Left ventricle myocardium superior (tissue), 1 donor: ENCODE measurements around the gene ESRRG. TPM values are rescaled to one million over a fixed set of nuclear protein-coding genes. Genes with fewer than 3 reads are reported as not detected.
A peak's percentile ranks its signal among the peaks of the same experiment; 100 is the strongest.
"Not testable (repeated sequence)": the region's sequence is repeated elsewhere in the genome, so short reads cannot be mapped to it uniquely, and the experiment has no call there.

Source experiments
- ATAC-seq: fragments of 200-7000 bp; cut with Tn5 transposase; one replicate; pipeline ENCODE4 v1.9.1; 2020; ENCODE audit warnings: mild to moderate bottlenecking, moderate library complexity
- DNase-seq: peaks from one replicate; pipeline ENCODE4 v3.0.0-alpha.2; 2020
- intact Hi-C: fragments of 100-400 bp; cut with micrococcal nuclease; formaldehyde crosslinking; loops from one replicate; pipeline ENCODE4 v1.11.0; 2022
- total RNA-seq: library from RNA; stranded (reverse); fragmentation: NEBNext Ultra II Directional; extraction: Animal tissue kit (Norgen Biotek cat#: 25700); gene quantifications from one replicate; pipeline ENCODE4 v1.2.1, GENCODE V29; 2021
- donor health status: DM: no; HTN: yes; CAD: no; lungs with severe emphysema.

ESRRG gene
- total RNA-seq, 1 donor from 2014 or later, result 51.5 TPM

DNA sequence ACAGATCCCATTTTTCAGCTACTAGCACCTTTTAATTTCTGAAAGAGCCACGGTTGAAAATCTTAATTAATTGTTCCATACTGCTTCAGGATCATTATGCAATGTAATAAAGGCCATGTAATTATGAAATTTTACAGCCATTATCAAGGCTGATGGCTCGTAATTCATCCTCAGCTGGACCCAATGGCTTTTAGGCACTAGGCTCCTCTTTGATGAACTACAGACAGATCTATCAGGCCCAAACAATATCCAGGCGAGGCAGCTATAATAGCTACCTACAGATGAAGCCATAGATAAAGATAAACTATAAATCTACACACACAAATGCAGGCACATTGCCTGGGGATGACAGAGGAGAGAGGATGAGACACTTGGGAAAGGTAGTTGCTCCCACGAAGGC, 189.5 kb downstream of the ESRRG start:
- intact Hi-C loops, result no loop called here
- DNase-seq (no peak), ATAC-seq (no peak)

- intact Hi-C loops, result no loop called here
- no peak for ATAC-seq
- no peak for DNase-seq
Measured at GRCh38 chr1:216532251-216532798, 190.9 kb downstream of the ESRRG start.

DNA sequence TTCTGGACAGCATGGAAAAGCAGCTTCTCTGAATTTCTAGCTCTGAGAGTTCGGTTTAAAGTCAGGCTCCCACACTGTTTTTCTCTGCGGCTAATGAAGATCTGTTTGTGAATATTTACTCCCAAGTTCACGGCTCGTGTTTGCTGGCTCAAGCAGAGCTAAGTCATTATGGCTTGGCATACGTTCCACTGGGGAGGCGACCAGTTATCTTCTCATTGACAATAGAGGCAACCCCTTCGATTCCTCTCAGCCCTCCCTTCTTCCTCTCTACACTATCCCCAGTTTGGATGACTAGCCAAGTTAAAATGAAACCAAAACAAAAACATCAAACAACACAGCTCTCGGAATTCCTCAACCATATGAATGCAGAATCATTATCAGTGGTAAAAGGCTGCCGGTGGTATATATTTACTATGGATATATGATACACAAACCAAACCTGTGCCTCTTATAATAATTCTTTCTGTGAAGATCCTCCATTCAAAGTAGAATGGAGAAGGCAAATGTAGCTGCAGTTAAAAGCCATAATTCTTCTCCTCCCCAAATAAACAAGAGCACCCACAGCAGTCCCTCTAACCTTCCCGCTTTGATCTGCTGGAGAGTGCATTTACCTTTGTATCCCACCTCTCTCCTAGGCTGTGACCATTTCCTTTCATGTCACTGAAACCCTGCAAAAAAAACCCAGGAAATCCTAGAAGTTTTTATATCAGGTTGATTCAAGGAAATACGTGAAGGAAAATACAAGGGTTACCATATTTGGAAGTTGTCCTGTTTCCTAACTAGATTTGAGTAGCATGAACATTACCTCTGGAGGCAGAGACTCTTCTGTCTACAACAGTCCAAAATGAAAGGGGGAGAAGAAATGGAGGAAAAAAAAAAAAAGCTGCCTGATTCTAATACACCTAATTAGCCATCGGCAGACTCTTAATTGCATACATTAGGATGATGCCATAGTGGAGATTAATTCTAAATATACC, 191.7 kb downstream of the ESRRG start:
- peak; percentile 70 for ATAC-seq
- DNase-seq, result no peak
- intact Hi-C loops, result no loop called here

GRCh38 chr1:216529851-216530250, 193.4 kb downstream of the ESRRG start:
- ATAC-seq, intact Hi-C loops, DNase-seq: not testable (repeated sequence)

GRCh38 chr1:216528816-216529215, 194.4 kb downstream of the ESRRG start:
- ATAC-seq, result no peak
- intact Hi-C loops, result no loop called here

GRCh38 chr1:216523449-216524190, 199.6 kb downstream of the ESRRG start:
- DNase-seq (no peak), ATAC-seq (no peak)
- intact Hi-C loops, result no loop called here

More at GRCh38 chr1:216528816-216529215, 194.4 kb downstream of the ESRRG start:
- no peak for DNase-seq

- ATAC-seq (no peak), DNase-seq (no peak)
- intact Hi-C loops, result no loop called here
Measured at GRCh38 chr1:216523043-216523442, 200.2 kb downstream of the ESRRG start.

GRCh38 chr1:216521477-216521876, 201.8 kb downstream of the ESRRG start:
- intact Hi-C loops, result no loop called here
- DNase-seq, result no peak
- no peak for ATAC-seq

DNA sequence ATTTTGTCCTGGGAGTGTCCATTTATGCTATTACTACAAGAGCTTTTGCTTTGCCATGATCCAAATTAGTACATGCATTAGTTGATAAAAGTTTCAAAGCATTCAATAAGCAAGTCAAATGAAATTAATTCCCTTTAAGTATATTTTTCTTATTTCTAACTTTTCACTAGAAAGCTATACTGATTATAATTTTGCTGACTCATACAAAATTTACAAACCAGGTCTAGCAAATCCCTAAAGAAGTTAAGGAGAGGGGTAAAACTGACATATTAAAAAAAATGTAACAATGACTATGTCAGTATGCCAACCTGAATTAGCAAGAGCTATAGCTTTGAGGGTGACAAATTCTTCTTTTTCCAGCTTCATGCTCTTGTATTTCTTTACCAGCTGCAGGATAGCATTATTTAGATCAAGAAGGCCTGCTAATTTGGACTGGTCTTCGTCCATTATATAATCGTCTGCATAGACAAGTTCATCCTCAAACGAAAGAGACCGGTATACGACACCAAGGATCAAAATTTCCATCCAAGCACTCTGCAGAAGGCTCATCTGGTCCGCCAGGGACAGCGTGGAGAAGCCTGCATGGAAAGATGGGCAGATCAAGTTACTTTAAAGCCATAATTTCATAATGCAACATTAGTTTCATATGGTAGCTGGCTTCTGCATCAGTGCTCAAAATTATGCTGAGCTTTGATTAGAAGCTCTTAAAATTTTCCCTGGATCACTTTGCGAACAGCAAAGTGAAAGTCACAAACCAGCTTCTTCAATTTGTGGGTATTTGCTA, 204.2 kb downstream of the ESRRG start:
- DNase-seq, result no peak
- intact Hi-C loops, result no loop called here
- ATAC-seq, result no peak

- intact Hi-C loops, result no loop called here
- ATAC-seq (no peak), DNase-seq (no peak)
Measured at GRCh38 chr1:216502528-216503162, 220.6 kb downstream of the ESRRG start.

DNA sequence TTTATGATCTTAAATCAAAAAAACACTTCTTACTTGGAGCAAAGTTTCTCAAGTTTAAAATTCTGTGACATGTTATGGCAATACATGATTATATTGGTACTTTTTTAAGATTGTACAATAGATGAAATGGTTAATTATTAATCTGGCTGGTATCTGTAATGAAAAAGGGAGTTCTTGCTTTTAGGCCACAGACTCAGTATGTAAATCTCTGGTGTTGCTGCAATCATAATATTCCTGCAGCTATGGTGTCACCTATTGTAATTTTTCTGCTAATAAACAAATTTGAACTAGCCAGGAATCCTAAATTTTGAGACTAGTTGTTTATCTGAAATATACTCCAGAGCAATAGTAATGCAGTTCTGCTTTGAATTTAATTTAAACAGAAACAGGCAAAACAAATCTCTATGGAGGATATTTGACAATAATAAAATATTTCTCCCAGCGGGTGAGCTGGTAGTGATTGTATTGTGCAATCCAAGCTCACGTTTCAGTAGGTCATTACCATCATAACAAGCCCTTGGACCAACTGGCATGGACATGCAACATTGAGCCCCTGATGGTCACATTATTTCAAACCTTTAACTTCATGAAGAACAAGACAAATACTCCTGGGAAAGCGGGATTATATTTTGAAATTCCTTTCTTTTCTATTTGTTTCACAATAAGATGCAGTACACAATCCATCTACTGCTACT, 222.8 kb downstream of the ESRRG start:
- ATAC-seq (no peak), DNase-seq (no peak)
- intact Hi-C loops, result no loop called here

DNA sequence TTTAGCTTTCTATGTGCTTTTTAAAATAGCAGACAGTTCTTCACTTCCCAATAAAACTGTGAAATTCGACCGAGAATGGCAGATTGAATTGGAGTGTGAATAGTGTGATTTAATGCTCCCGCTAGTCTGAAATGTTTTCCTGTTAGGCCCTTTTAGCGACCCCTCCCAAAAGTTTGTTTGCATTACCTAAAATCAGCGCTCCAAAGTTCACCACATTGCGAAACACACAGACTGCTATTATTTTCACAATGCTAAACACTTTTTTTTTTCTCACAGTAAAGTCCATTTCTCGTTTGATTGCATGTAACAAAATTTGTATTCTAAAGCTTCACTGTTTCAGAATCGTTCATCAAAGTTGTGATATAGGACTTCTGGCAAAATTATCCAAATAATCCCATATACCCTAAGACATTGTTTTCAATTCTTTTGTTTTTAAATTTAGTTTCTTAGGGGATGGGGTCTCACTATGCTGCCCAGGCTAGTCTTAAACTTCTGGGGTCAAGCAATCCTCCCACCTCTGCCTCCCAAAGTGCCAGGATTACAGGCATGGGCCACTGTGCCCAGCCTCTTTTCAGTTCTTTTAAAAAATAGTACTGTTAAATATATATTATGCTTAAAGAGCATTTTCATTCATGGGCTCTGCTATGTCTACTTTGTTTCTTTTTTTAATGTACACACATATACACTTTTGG, 223.5 kb downstream of the ESRRG start:
- no peak for DNase-seq
- intact Hi-C loops, result no loop called here
- ATAC-seq, result no peak

DNA sequence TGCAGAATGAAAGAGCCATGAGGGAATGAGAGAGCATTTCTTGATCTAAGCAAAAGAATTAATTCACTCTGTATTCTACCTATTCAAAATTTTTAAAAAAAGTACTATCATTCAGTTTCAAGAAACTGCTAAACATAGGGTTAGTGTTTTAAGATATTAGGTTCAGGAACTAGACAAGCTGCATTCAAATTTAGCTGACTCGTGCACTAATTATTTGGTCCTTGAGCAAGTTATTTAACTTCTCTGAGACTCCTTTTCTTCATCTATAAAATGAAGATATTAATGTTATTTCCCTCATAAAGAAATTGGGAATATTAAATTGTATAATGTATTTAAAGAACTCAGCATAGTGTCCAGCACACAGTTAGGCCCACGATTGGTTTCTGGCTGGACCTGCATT, 225.0 kb downstream of the ESRRG start:
- intact Hi-C loops, result no loop called here
- DNase-seq (no peak), ATAC-seq (no peak)

DNA sequence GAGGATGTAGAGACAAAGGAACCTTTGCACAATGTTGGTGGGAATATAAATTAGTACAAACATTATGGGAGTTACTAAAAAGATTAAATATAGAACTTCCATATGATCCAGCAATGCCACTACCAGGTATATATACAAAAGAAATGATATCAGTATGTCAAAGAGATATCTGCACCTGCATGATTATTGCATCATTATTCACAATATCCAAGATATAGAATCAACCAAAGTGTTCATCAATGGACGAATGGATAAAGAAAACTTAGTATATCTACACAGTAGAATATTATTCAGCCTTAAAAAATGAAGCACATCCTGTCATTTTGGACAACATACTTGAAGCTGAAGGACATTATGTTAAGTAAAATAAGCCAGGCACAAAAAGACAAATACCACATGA, 238.2 kb downstream of the ESRRG start:
- DNase-seq, result no peak
- intact Hi-C loops, result no loop called here
- no peak for ATAC-seq

DNA sequence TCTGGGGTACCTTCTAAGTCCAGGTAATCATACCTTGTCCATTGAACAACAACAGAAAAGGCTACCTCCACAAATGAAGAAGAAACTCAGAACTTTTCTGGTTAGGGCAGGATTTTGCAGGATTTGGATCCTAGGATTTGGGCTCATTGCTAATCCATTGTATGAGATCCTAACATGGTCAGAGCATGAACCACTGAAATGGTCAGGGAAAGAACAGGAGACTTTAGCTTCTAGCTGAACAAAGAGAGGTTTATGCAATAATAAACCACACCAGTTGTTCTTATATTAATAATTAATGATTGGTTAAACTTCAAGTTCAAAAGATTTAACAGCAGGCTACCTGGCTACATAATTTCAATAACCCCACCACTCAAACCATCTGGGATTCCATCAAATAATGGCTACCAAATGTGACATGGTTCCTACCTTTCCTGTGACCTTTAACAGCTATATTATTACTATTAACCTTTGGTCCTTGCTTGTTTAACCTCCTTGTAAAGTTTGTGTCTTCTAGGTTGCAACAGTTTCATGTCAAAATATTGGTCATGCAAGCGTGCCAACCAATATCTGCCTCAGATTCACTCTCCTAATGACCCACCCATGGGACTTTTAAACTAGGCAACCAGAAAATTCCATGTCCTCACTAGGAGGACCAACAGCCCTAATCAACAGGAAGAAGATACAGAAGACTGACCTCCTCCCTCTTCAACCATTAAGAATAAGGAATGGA, 239.4 kb downstream of the ESRRG start:
- no peak for ATAC-seq
- no peak for DNase-seq
- intact Hi-C loops, result no loop called here

GRCh38 chr1:216482620-216483019, 240.6 kb downstream of the ESRRG start:
- ATAC-seq (no peak), DNase-seq (no peak)
- intact Hi-C loops, result no loop called here

DNA sequence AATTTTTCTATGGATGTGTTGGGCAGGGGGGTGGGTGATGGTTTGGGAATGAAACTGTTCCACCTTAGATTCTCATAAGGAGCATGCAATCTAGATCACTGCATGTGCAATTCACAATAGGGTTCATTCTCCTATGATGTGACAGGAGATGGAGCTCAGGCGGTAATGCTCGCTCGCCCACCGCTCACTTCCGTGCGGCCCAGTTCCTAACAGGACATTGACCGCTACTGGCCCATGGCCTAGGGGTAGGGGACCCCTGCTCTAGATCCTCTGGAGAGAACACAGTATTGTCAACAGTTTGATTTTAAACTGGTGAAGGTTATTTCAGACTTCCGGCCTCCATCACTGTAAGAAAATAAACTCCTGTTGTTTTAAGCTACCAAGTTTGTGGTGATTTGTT, 245.0 kb downstream of the ESRRG start:
- ATAC-seq (no peak), DNase-seq (no peak)
- intact Hi-C loops, result no loop called here
